Thoracic aorta (tissue), 2 donors: ENCODE results near the gene LPGAT1. TPM values are rescaled to one million over a fixed set of nuclear protein-coding genes. Genes with fewer than 3 reads are reported as not detected.

Experiments used
- ATAC-seq: fragments of 150-250 bp; one replicate; pipeline ENCODE4 v1.8.0; 2017; ENCODE audit warnings: low read depth; ENCODE audit not compliant: insufficient number of reproducible peaks, low FRiP score
- DNase-seq: peaks from one replicate; pipeline ENCODE4 v3.0.0-alpha.2; 2020; ENCODE audit warnings: low spot score
- H3K27ac ChIP-seq, 2 donors: fragments of 200-600 bp; sonication (generic); 1 replicate in 1 of 2; 2 replicates in 1 of 2; pipeline ENCODE4 v1.5.1; 2016; ENCODE audit warnings: mild to moderate bottlenecking in 2 of 2, moderate library complexity in 2 of 2
- H3K27me3 ChIP-seq: fragments of 200-600 bp; sonication (generic); replicated peaks from 2 replicates; pipeline ENCODE4 v1.6.0; 2016; ENCODE audit warnings: mild to moderate bottlenecking; ENCODE audit not compliant: insufficient read depth
- H3K36me3 ChIP-seq: fragments of 200-600 bp; sonication (generic); one replicate; pipeline ENCODE4 v1.5.1; 2016
- H3K4me1 ChIP-seq, 2 donors: fragments of 200-600 bp; sonication (generic); 1 replicate in 1 of 2; 2 replicates in 1 of 2; pipeline versions ENCODE4 v1.5.1 to v1.6.0; 2016; ENCODE audit warnings: low read depth in 2 of 2, mild to moderate bottlenecking in 1 of 2; ENCODE audit not compliant: control insufficient read depth in 1 of 2
- H3K4me3 ChIP-seq: fragments of 200-600 bp; sonication (generic); 2 replicates; pipeline ENCODE4 v1.5.1; 2016; ENCODE audit warnings: mild to moderate bottlenecking
- H3K9me3 ChIP-seq: fragments of 200-600 bp; sonication (generic); 2 replicates; pipeline ENCODE4 v1.5.1; 2016
- CTCF ChIP-seq: fragments of 200-600 bp; sonication (generic); IDR thresholded peaks from one replicate; pipeline ENCODE4 v1.5.1; 2019; ENCODE audit warnings: antibody characterized with exemption
- total RNA-seq, 2 donors: library from RNA; depleted of rRNA; stranded (reverse); fragments of >200 nt; gene quantifications; one replicate each; pipeline versions ENCODE4 v1.1.0 to v1.2.3, GENCODE V29; 2016

LPGAT1 gene
- total RNA-seq, 2 donors from 2014 or later = 32.5 to 48.0 TPM

DNA sequence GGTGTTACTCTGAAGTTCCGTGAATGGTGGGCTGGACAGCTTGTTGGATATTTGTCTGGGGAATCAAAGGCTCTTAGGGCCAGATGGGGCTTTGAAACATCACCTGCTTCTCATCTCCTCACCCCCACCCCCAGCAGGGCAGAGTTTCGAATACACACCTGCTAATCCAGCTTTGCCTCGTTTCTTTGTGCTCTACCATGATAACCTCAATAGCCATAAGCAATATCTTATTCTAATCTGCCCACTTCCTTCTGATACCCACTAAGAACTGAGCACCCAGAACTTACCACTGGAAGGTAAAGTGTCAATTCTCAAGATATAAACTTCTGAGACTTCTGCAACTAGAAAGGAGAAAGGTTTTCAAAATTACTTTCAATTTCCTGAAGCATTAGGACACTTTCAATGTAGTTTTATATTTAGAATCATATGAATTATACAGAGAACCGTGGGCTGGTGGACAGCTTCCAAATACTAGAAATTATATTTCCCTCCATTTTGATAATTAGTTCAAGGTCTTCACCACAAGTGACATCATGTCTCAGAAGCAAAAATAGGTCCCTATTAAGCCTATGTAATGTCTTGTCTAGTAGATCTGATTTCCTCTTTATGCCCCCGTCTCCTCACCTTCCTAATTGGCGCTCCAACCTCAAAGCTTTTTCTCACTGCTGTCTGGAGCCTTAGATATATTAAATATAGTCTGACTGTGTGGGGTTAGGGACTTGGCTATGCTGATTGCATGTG, 90.7 kb downstream of the LPGAT1 start:
- no peak overlapping the region for H3K27ac ChIP-seq
- H3K4me1 ChIP-seq = peaks cover 0 to 5% of the 10 kb centered on the region in 2 donors
- ATAC-seq = no peak
- H3K9me3 ChIP-seq = no peaks in the 10 kb centered on the region
- H3K27me3 ChIP-seq = no peaks in the 10 kb centered on the region
- DNase-seq = no peak
- H3K36me3 ChIP-seq = no peaks in the 10 kb centered on the region
- no peak for TF ChIP-seq CTCF
- H3K4me3 ChIP-seq = no peak overlapping the region

GRCh38 chr1:211738691-211739301, 91.8 kb downstream of the LPGAT1 start:
- DNase-seq (no peak), ATAC-seq (no peak)
- H3K27me3 ChIP-seq = no peaks in the 10 kb centered on the region

GRCh38 chr1:211738096-211738690, 92.4 kb downstream of the LPGAT1 start:
- ATAC-seq = no peak
- H3K27ac ChIP-seq = no peak overlapping the region
- no peak for DNase-seq
- H3K4me1 ChIP-seq = peaks cover 0 to 5% of the 10 kb centered on the region in 2 donors
- H3K9me3 ChIP-seq = no peaks in the 10 kb centered on the region
- no peaks in the 10 kb centered on the region for H3K27me3 ChIP-seq
- H3K36me3 ChIP-seq = no peaks in the 10 kb centered on the region
- no peak overlapping the region for H3K4me3 ChIP-seq
- TF ChIP-seq CTCF = no peak

More at GRCh38 chr1:211738691-211739301, 91.8 kb downstream of the LPGAT1 start:
- no peaks in the 10 kb centered on the region for H3K9me3 ChIP-seq
- H3K4me3 ChIP-seq = no peak overlapping the region
- TF ChIP-seq CTCF = no peak
- H3K27ac ChIP-seq = no peak overlapping the region
- H3K4me1 ChIP-seq = peaks cover 0 to 5% of the 10 kb centered on the region in 2 donors
- H3K36me3 ChIP-seq = no peaks in the 10 kb centered on the region

GRCh38 chr1:211737115-211738035, 93.2 kb downstream of the LPGAT1 start:
- TF ChIP-seq CTCF = no peak
- DNase-seq (no peak), ATAC-seq (no peak)
- Histone ChIP-seq H3K36me3 (no peaks in the 10 kb centered on the region), H3K4me1 (peaks cover 0 to 5% of the 10 kb centered on the region in 2 donors), H3K27ac (no peak overlapping the region), H3K4me3 (no peak overlapping the region), H3K9me3 (no peaks in the 10 kb centered on the region), H3K27me3 (no peaks in the 10 kb centered on the region)
